Liver (tissue), 9 donors: ENCODE data around the gene PC. TPM values are rescaled to one million over a fixed set of nuclear protein-coding genes. Genes with fewer than 3 reads are reported as not detected.

ENCODE experiments used
- DNase-seq: peaks from one replicate; pipeline ENCODE4 v3.0.0-alpha.2; 2017; ENCODE audit warnings: low spot score
- H3K27ac ChIP-seq, 2 donors: one replicate each; pipeline ENCODE4 v1.7.0; 2013; ENCODE audit warnings: inconsistent platforms in 2 of 2, low read length in 2 of 2, control low read depth in 1 of 2, low read depth in 1 of 2, mild to moderate bottlenecking in 1 of 2
- H3K27me3 ChIP-seq, 4 donors: one replicate each; pipeline versions ENCODE4 v1.6.1 to v1.7.0; 2013; ENCODE audit warnings: low read length in 3 of 4, inconsistent platforms in 1 of 4, mild to moderate bottlenecking in 1 of 4, moderate library complexity in 1 of 4; ENCODE audit not compliant: control insufficient read depth in 4 of 4, insufficient read depth in 4 of 4
- H3K36me3 ChIP-seq, 4 donors: one replicate each; pipeline versions ENCODE4 v1.6.1 to v1.7.0; 2013; ENCODE audit warnings: low read length in 3 of 4, mild to moderate bottlenecking in 3 of 4, low read depth in 1 of 4, moderate library complexity in 1 of 4; ENCODE audit not compliant: control insufficient read depth in 4 of 4, insufficient read depth in 3 of 4
- H3K4me1 ChIP-seq, 4 donors: one replicate each; pipeline versions ENCODE4 v1.6.1 to v1.7.0; 2013; ENCODE audit warnings: low read length in 3 of 4, mild to moderate bottlenecking in 3 of 4, moderate library complexity in 1 of 4; ENCODE audit not compliant: control insufficient read depth in 4 of 4, insufficient read depth in 4 of 4
- H3K4me3 ChIP-seq, 3 donors: one replicate each; pipeline versions ENCODE4 v1.6.1 to v1.7.0; 2013; ENCODE audit warnings: low read length in 3 of 3, control low read depth in 1 of 3, low read depth in 1 of 3, mild to moderate bottlenecking in 1 of 3
- H3K9ac ChIP-seq, 2 donors: one replicate each; pipeline ENCODE4 v1.7.0; 2013; ENCODE audit warnings: low read length in 2 of 2, mild to moderate bottlenecking in 2 of 2, moderate library complexity in 2 of 2, control low read depth in 1 of 2, low read depth in 1 of 2
- H3K9me3 ChIP-seq, 4 donors: one replicate each; pipeline versions ENCODE4 v1.6.1 to v1.7.0; 2013; ENCODE audit warnings: low read length in 3 of 4; ENCODE audit not compliant: control insufficient read depth in 4 of 4
- ATF3 ChIP-seq: IDR thresholded peaks from 2 replicates; pipeline ENCODE4 v1.6.1; 2016; ENCODE audit warnings: antibody characterized with exemption
- CTCF ChIP-seq: fragments of 150-350 bp; IDR thresholded peaks from 2 replicates; pipeline ENCODE4 v1.5.1; 2017; ENCODE audit warnings: improper control_type of control experiment, low read depth, low read length; ENCODE audit not compliant: missing input control
- EGR1 ChIP-seq, 2 donors: IDR thresholded peaks; 2 replicates each; pipeline ENCODE4 v1.6.1; 2016 to 2018; ENCODE audit warnings: antibody characterized with exemption in 2 of 2, low read depth in 2 of 2
- FOXA1 ChIP-seq: IDR thresholded peaks from 2 replicates; pipeline ENCODE4 v1.6.1; 2016; ENCODE audit warnings: antibody characterized with exemption
- FOXA2 ChIP-seq: IDR thresholded peaks from 2 replicates; pipeline ENCODE4 v1.6.1; 2016; ENCODE audit warnings: antibody characterized with exemption
- GABPA ChIP-seq, 2 donors: IDR thresholded peaks in 1 of 2; conservative IDR thresholded peaks in 1 of 2; 2 replicates each; pipeline ENCODE4 v1.6.1; 2016; ENCODE audit warnings: antibody characterized with exemption in 2 of 2, mild to moderate bottlenecking in 1 of 2, moderate library complexity in 1 of 2
- HNF4G ChIP-seq: IDR thresholded peaks from 2 replicates; pipeline ENCODE4 v1.6.1; 2016; ENCODE audit warnings: antibody characterized with exemption
- JUND ChIP-seq, 2 donors: IDR thresholded peaks; 2 replicates each; pipeline ENCODE4 v1.6.1; 2016; ENCODE audit warnings: antibody characterized with exemption in 2 of 2
- RAD21 ChIP-seq, 2 donors: IDR thresholded peaks; 2 replicates each; pipeline ENCODE4 v1.6.1; 2016; ENCODE audit warnings: antibody characterized with exemption in 2 of 2, mild to moderate bottlenecking in 2 of 2
- REST ChIP-seq: IDR thresholded peaks from 2 replicates; pipeline ENCODE4 v1.6.1; 2016; ENCODE audit warnings: antibody characterized with exemption, mild to moderate bottlenecking
- RXRA ChIP-seq, 2 donors: IDR thresholded peaks; 2 replicates each; pipeline ENCODE4 v1.6.1; 2017 to 2018; ENCODE audit warnings: antibody characterized with exemption in 2 of 2, mild to moderate bottlenecking in 1 of 2
- SP1 ChIP-seq: IDR thresholded peaks from 2 replicates; pipeline ENCODE4 v1.6.1; 2018; ENCODE audit warnings: antibody characterized with exemption, mild to moderate bottlenecking
- TAF1 ChIP-seq: conservative IDR thresholded peaks from 2 replicates; pipeline ENCODE4 v1.6.1; 2016; ENCODE audit warnings: antibody characterized with exemption, mild to moderate bottlenecking
- YY1 ChIP-seq: IDR thresholded peaks from 2 replicates; pipeline ENCODE4 v1.6.1; 2016; ENCODE audit warnings: antibody characterized with exemption, mild to moderate bottlenecking
- ZBTB33 ChIP-seq: IDR thresholded peaks from 2 replicates; pipeline ENCODE4 v1.6.1; 2016; ENCODE audit warnings: antibody characterized with exemption
- WGBS: extraction: QIAGEN DNeasy Blood & Tissue Kit; methylation state at CpG from one replicate; pipeline ENCODE4 v1.1.7; 2013; 5-methylcytosine and 5-hydroxymethylcytosine counted together
- polyA plus RNA-seq, 2 donors: library from polyadenylated mRNA; stranded (reverse) in 1 of 2; unstranded in 1 of 2; fragments of 200-250 nt in 1 of 2; fragments of >200 nt in 1 of 2; fragmentation: Nextera tagmentation in 1 of 2; extraction: Ambion mirVana in 1 of 2; gene quantifications; one replicate each; pipeline versions ENCODE4 v1.2.1 to v1.2.3, GENCODE V29; 2013 to 2015
- total RNA-seq, 2 donors: library from RNA; depleted of rRNA; stranded (reverse); fragments of >200 nt; gene quantifications; one replicate each; pipeline ENCODE4 v1.2.3, GENCODE V29; 2014
- donor health status: healthy.
- donor health status: healthy.
- donor health status: healthy.
- donor health status: healthy.
- donor health status: healthy.

PC gene
- total and polyA plus RNA-seq, 4 donors = 144 to 583 (median 296) TPM

- TF ChIP-seq TAF1 (no peak), SP1 (no peak), ATF3 (no peak), EGR1 (IDR thresholded peaks at IDR 0.05; ENCODE audit: low read depth in 2 of 2) (no peak), HNF4G (no peak), FOXA2 (no peak), GABPA (IDR thresholded peaks at IDR 0.05 in 1 of 2, conservative IDR thresholded peaks at IDR 0.05 in 1 of 2) (no peak)
Observed at GRCh38 chr11:66847461-66848232, 110.5 kb downstream of the PC start (continued).

- WGBS = 83% methylated on average over 4 of the region's 4 CpGs
- Histone ChIP-seq H3K4me1 (peaks cover 5 to 26% (median 22%) of the 10 kb centered on the region in 4 donors), H3K9me3 (no peaks in the 10 kb centered on the region), H3K36me3 (peaks cover 7 to 50% (median 18%) of the 10 kb centered on the region in 4 donors), H3K27ac (no peak overlapping the region), H3K9ac (no peak overlapping the region), H3K4me3 (no peak overlapping the region), H3K27me3 (no peaks in the 10 kb centered on the region)
- no peak for DNase-seq
- no peak for TF ChIP-seq ZBTB33
- no peak for TF ChIP-seq YY1
- no peak for TF ChIP-seq TAF1
- TF ChIP-seq FOXA1 = no peak
- TF ChIP-seq SP1 = no peak
- TF ChIP-seq CTCF = no peak
- no peak for TF ChIP-seq REST
- no peak for TF ChIP-seq RAD21 (IDR thresholded peaks at IDR 0.05)
- no peak for TF ChIP-seq RXRA (IDR thresholded peaks at IDR 0.05)
- TF ChIP-seq ATF3 = no peak
- no peak for TF ChIP-seq HNF4G
- no peak for TF ChIP-seq JUND (IDR thresholded peaks at IDR 0.05)
- no peak for TF ChIP-seq GABPA (IDR thresholded peaks at IDR 0.05 in 1 of 2, conservative IDR thresholded peaks at IDR 0.05 in 1 of 2)
Observed at GRCh38 chr11:66846671-66847091, 111.5 kb downstream of the PC start.
